ENCODE results near the gene R3HDM2. TPM values are rescaled to one million over a fixed set of nuclear protein-coding genes. Genes with fewer than 3 reads are reported as not detected.

Gene R3HDM2
- total RNA-seq, 1 experiment from 2014 or later, result 45.4 TPM

GRCh38 chr12:57224973-57225679 lies 205.7 kb downstream of the R3HDM2 start:
- POLR2A ChIA-PET, result no interaction called here
- no peak overlapping the region for H3K4me3 ChIP-seq (replicated peaks in 1 of 2; ENCODE audit: low read depth in 1 of 2, low read length in 2 of 2)
- DNase-seq (ENCODE audit: low read depth, low spot score) (no peak), ATAC-seq (no peak)
- H3K9ac ChIP-seq (ENCODE audit: low read length), result no peak overlapping the region
- no peaks in the 10 kb centered on the region for H3K9me3 ChIP-seq (ENCODE audit: control insufficient read depth in 1 of 2, insufficient read depth in 1 of 2, low read depth in 1 of 2, low read length in 2 of 2)
- H3K79me2 ChIP-seq (ENCODE audit: insufficient read depth, low read length), result peaks cover 6% of the 10 kb centered on the region
- no peaks in the 10 kb centered on the region for H3K9me2 ChIP-seq (ENCODE audit: insufficient read depth)
- no peaks in the 10 kb centered on the region for H3K27me3 ChIP-seq (ENCODE audit: insufficient read depth, low read length)
- no peak overlapping the region for H3K4me2 ChIP-seq (ENCODE audit: low read length)
- TF ChIP-seq YY1 (IDR thresholded peaks at IDR 0.05; ENCODE audit: extremely low read depth, insufficient replicate concordance, low read depth, low read length) (no peak), CTCF (IDR thresholded peaks at IDR 0.05 in 2 of 3, conservative IDR thresholded peaks at IDR 0.05 in 1 of 3; ENCODE audit: borderline replicate concordance in 1 of 3, insufficient read depth in 1 of 3, low read depth in 2 of 3, low read length in 2 of 3) (peak in 1 of 3 experiments; percentile 34; a peak in 1 of 6 replicates)
- no peak overlapping the region for H2AFZ ChIP-seq (ENCODE audit: low read depth, low read length, poor library complexity, severe bottlenecking)
- H4K20me1 ChIP-seq (ENCODE audit: insufficient read depth), result no peaks in the 10 kb centered on the region
- RAD21 ChIA-PET (ENCODE audit: low non-redundant PET in 1 of 2, low total read pairs in 2 of 2, uncharacterized antibody in 2 of 2, unreplicated experiment in 2 of 2), result no interaction called here
- intact Hi-C loops (cut with micrococcal nuclease), result no loop called here
- CTCF ChIA-PET, result interaction anchor here (1.2 kb wide), 1 partner anchor 18 kb away, joined by 3 read pairs; no protein-coding TSS in a partner anchor
- BruUV-seq (replicated peaks), result no TSS peak
- peaks cover 0 to 7% of the 10 kb centered on the region in 2 experiments; a peak in 1 of 4 replicates for H3K4me1 ChIP-seq (ENCODE audit: control insufficient read depth in 1 of 2, insufficient read depth in 2 of 2, low read length in 2 of 2)
- no peak overlapping the region; the same call in 1 of the 2 replicates for H3K27ac ChIP-seq (ENCODE audit: low read depth, low read length)
- no peaks in the 10 kb centered on the region for H3K36me3 ChIP-seq (ENCODE audit: control insufficient read depth in 1 of 2, insufficient read depth in 2 of 2, low read length in 2 of 2)

GRCh38 chr12:57224278-57224972 lies 206.4 kb downstream of the R3HDM2 start:
- no peaks in the 10 kb centered on the region for H3K9me3 ChIP-seq (ENCODE audit: control insufficient read depth in 1 of 2, insufficient read depth in 1 of 2, low read depth in 1 of 2, low read length in 2 of 2)
- no peak overlapping the region for H2AFZ ChIP-seq (ENCODE audit: low read depth, low read length, poor library complexity, severe bottlenecking)
- no peaks in the 10 kb centered on the region for H3K79me2 ChIP-seq (ENCODE audit: insufficient read depth, low read length)
- intact Hi-C loops (cut with micrococcal nuclease), result no loop called here
- no peaks in the 10 kb centered on the region for H3K36me3 ChIP-seq (ENCODE audit: control insufficient read depth in 1 of 2, insufficient read depth in 2 of 2, low read length in 2 of 2)
- H3K27ac ChIP-seq (ENCODE audit: low read depth, low read length), result no peak overlapping the region; the same call in 1 of the 2 replicates
- no peaks in the 10 kb centered on the region for H4K20me1 ChIP-seq (ENCODE audit: insufficient read depth)
- BruUV-seq (replicated peaks), result no TSS peak
- no peak overlapping the region for H3K4me3 ChIP-seq (replicated peaks in 1 of 2; ENCODE audit: low read depth in 1 of 2, low read length in 2 of 2)
- no peak overlapping the region for H3K4me2 ChIP-seq (ENCODE audit: low read length)
- no peak overlapping the region for H3K9ac ChIP-seq (ENCODE audit: low read length)
- ChIA-PET RAD21 (ENCODE audit: low non-redundant PET in 1 of 2, low total read pairs in 2 of 2, uncharacterized antibody in 2 of 2, unreplicated experiment in 2 of 2) (no interaction called here), POLR2A (no interaction called here), CTCF (interaction anchor here (1.2 kb wide), 1 partner anchor 19 kb away, joined by 3 read pairs; no protein-coding TSS in a partner anchor)
- H3K9me2 ChIP-seq (ENCODE audit: insufficient read depth), result no peaks in the 10 kb centered on the region
- no peak for ATAC-seq
- peaks cover 0 to 7% of the 10 kb centered on the region in 2 experiments; a peak in 1 of 4 replicates for H3K4me1 ChIP-seq (ENCODE audit: control insufficient read depth in 1 of 2, insufficient read depth in 2 of 2, low read length in 2 of 2)
- H3K27me3 ChIP-seq (ENCODE audit: insufficient read depth, low read length), result no peaks in the 10 kb centered on the region
- no peak for DNase-seq (ENCODE audit: low read depth, low spot score)
- TF ChIP-seq ZNF274 (IDR thresholded peaks at IDR 0.05; ENCODE audit: low read depth, low read length) (no peak), TCF7L2 (IDR thresholded peaks at IDR 0.05; ENCODE audit: borderline replicate concordance, extremely low read depth, insufficient read depth, insufficient read length) (no peak), ZBTB33 (IDR thresholded peaks at IDR 0.05; ENCODE audit: extremely low read depth, insufficient replicate concordance, low read length) (no peak), ELF1 (IDR thresholded peaks at IDR 0.05; ENCODE audit: borderline replicate concordance, low read depth) (no peak), EZH2 (IDR thresholded peaks at IDR 0.05) (no peak), SP1 (IDR thresholded peaks at IDR 0.05; ENCODE audit: low read depth) (no peak), POLR2AphosphoS5 (IDR thresholded peaks at IDR 0.05; ENCODE audit: low read depth, low read length) (no peak), JUND (IDR thresholded peaks at IDR 0.05) (no peak), RAD21 (IDR thresholded peaks at IDR 0.05; ENCODE audit: low read depth) (no peak), CEBPB (IDR thresholded peaks at IDR 0.05; ENCODE audit: low read depth) (no peak), EZH2phosphoT487 (IDR thresholded peaks at IDR 0.05; ENCODE audit: borderline replicate concordance) (no peak), FOSL1 (IDR thresholded peaks at IDR 0.05; ENCODE audit: low read depth) (no peak), POLR2A (IDR thresholded peaks at IDR 0.05; ENCODE audit: borderline replicate concordance, extremely low read depth, insufficient read depth, insufficient read length) (no peak)

All from HCT116 (cell line).